ENCODE measurements around the gene TJP2. TPM values are rescaled to one million over a fixed set of nuclear protein-coding genes. Genes with fewer than 3 reads are reported as not detected.

TJP2 gene
- total and polyA plus RNA-seq, 2 donors from 2014 or later: 35.9 to 148 TPM

DNA sequence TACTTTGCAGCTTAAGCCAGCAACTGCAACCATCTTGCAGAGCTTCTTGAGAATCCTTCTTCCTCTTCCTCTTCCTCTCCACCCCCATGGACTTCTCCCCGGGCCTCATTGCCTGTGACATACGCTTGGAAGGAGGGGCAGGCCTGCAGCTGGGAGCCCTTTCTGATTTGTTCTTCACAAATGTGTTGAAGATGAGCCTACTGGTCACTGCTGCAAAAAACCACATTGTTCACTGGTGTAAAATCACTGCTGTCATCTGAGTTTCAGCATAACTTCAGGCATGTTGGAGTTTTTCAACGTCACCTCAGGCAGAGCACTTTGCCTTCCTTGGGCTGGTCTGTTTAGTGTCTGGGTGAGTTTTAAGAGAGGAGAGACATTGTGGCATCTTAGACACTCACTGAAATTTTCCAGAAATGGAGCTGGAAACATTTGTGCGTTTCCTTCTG is 7.9 kb downstream of the TJP2 start:
- peaks cover 0 to 30% (median 5%) of the 10 kb centered on the region in 3 donors for H3K4me1 ChIP-seq (ENCODE audit: control insufficient read depth in 2 of 3, insufficient read depth in 2 of 3, low read depth in 1 of 3, low read length in 3 of 3)
- H3K4me3 ChIP-seq (ENCODE audit: low read length in 3 of 3): no peak overlapping the region
- TF ChIP-seq, protein P1, sequence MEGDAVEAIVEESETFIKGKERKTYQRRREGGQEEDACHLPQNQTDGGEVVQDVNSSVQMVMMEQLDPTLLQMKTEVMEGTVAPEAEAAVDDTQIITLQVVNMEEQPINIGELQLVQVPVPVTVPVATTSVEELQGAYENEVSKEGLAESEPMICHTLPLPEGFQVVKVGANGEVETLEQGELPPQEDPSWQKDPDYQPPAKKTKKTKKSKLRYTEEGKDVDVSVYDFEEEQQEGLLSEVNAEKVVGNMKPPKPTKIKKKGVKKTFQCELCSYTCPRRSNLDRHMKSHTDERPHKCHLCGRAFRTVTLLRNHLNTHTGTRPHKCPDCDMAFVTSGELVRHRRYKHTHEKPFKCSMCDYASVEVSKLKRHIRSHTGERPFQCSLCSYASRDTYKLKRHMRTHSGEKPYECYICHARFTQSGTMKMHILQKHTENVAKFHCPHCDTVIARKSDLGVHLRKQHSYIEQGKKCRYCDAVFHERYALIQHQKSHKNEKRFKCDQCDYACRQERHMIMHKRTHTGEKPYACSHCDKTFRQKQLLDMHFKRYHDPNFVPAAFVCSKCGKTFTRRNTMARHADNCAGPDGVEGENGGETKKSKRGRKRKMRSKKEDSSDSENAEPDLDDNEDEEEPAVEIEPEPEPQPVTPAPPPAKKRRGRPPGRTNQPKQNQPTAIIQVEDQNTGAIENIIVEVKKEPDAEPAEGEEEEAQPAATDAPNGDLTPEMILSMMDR (IDR thresholded peaks at IDR 0.05; ENCODE audit: borderline replicate concordance, extremely low read depth, insufficient read depth): no peak
- FAIRE-seq (no peak), DNase-seq (no peak)
- no peak overlapping the region for H3K27ac ChIP-seq (ENCODE audit: low read depth in 2 of 2, low read length in 2 of 2)
- H3K9me3 ChIP-seq (ENCODE audit: control insufficient read depth in 2 of 3, insufficient read depth in 1 of 3, low read length in 3 of 3): no peaks in the 10 kb centered on the region
- no peak overlapping the region for H3K9ac ChIP-seq (ENCODE audit: low read length in 3 of 3)
- H3K27me3 ChIP-seq (ENCODE audit: control insufficient read depth, insufficient read depth, low read length): no peaks in the 10 kb centered on the region
- intact Hi-C loops (cut with DNase I): no loop called here
- H3K36me3 ChIP-seq (ENCODE audit: control insufficient read depth in 2 of 3, insufficient read depth in 3 of 3, low read length in 3 of 3): no peaks in the 10 kb centered on the region

DNA sequence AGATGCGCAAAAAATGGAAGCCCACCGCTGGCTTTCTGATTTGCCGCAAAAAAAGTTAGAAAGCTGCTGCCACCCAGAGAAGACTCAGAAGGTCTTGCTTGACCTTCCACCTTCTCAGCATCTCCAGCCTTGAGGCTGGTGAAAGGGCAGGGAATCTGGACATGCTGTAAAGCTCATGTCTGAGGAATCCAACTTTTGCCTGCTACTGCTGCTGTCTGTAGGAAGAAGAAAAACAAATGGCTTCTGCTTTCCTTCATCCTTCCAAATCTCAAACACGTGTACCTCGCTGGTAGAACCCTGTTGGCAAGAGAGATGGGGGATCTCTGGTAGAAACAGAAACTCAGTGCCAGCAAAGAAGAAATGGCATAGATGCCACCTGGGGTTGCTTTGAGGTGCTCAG is 10.2 kb downstream of the TJP2 start:
- no peaks in the 10 kb centered on the region for H3K9me3 ChIP-seq (ENCODE audit: control insufficient read depth in 2 of 3, insufficient read depth in 1 of 3, low read length in 3 of 3)
- DNase-seq: no peak
- H3K36me3 ChIP-seq (ENCODE audit: control insufficient read depth in 2 of 3, insufficient read depth in 3 of 3, low read length in 3 of 3): no peaks in the 10 kb centered on the region
- peaks cover 0 to 51% (median 14%) of the 10 kb centered on the region in 3 donors for H3K4me1 ChIP-seq (ENCODE audit: control insufficient read depth in 2 of 3, insufficient read depth in 2 of 3, low read depth in 1 of 3, low read length in 3 of 3)
- H3K9ac ChIP-seq (ENCODE audit: low read length in 3 of 3): no peak overlapping the region
- TF ChIP-seq, protein P1 (IDR thresholded peaks at IDR 0.05; ENCODE audit: borderline replicate concordance, extremely low read depth, insufficient read depth): no peak
- intact Hi-C loops (cut with DNase I): no loop called here
- H3K4me3 ChIP-seq (ENCODE audit: low read length in 3 of 3): no peak overlapping the region
- no peak for FAIRE-seq
- H3K27me3 ChIP-seq (ENCODE audit: control insufficient read depth, insufficient read depth, low read length): no peaks in the 10 kb centered on the region
- no peak overlapping the region for H3K27ac ChIP-seq (ENCODE audit: low read depth in 2 of 2, low read length in 2 of 2)

DNA sequence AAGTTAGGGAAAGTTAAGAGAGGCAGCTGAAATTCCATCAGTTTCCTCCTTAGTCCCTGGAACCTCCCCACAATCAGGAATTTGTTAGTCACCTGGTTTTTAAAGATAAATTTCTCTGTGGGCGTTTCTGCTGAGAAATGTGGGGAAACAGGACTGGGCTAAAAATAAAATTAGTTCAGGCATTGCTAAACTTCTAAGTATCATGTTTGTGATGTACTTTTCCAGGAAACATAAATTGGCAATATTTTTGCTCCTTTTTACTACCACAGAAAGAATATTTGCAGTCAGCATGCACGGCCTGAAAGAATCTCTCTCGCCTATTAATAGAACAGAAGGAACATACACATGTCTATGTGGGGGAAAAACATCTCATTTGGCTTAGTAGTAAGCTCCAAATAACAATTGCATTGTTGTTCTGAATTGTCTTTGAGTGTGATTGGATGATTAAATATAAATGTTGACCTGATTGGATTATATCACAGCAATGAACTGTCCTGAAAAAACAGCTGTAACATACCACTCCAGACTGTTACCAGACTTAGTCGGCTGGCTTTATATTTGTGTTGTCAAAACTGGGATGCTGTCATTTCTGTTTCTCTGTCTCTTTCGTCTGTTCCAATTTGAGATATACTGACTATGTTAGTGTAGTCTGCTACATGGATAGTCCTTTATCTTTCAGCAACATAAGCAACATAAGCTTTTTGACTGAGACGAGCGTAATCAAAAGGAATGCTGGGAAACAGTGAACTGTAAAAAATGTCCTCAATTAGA is 12.9 kb downstream of the TJP2 start:
- Histone ChIP-seq H3K27me3 (ENCODE audit: control insufficient read depth, insufficient read depth, low read length) (no peaks in the 10 kb centered on the region), H3K36me3 (ENCODE audit: control insufficient read depth in 2 of 3, insufficient read depth in 3 of 3, low read length in 3 of 3) (no peaks in the 10 kb centered on the region), H3K9ac (ENCODE audit: low read length in 3 of 3) (no peak overlapping the region), H3K9me3 (ENCODE audit: control insufficient read depth in 2 of 3, insufficient read depth in 1 of 3, low read length in 3 of 3) (no peaks in the 10 kb centered on the region), H3K4me1 (ENCODE audit: control insufficient read depth in 2 of 3, insufficient read depth in 2 of 3, low read depth in 1 of 3, low read length in 3 of 3) (peaks cover 0 to 43% (median 18%) of the 10 kb centered on the region in 3 donors), H3K4me3 (ENCODE audit: low read length in 3 of 3) (no peak overlapping the region), H3K27ac (ENCODE audit: low read depth in 2 of 2, low read length in 2 of 2) (peak overlapping the region in 1 of 2 donors; percentile 67)
- intact Hi-C loops (cut with DNase I): no loop called here
- DNase-seq: peak in 1 of 5 donors; percentile 45
- TF ChIP-seq, protein P1 (IDR thresholded peaks at IDR 0.05; ENCODE audit: borderline replicate concordance, extremely low read depth, insufficient read depth): no peak
- no peak for FAIRE-seq
